Duodenal mucosa (tissue), 2 donors: ENCODE data around the gene PBOV1.

Experiments
- H3K27ac ChIP-seq: one replicate; pipeline ENCODE4 v1.7.0; 2013; ENCODE audit warnings: low read depth, low read length
- H3K27me3 ChIP-seq, 2 donors: one replicate each; pipeline ENCODE4 v1.7.0; 2013; ENCODE audit warnings: low read length in 2 of 2, control low read depth in 1 of 2; ENCODE audit not compliant: insufficient read depth in 2 of 2, control insufficient read depth in 1 of 2
- H3K36me3 ChIP-seq, 2 donors: one replicate each; pipeline ENCODE4 v1.7.0; 2013; ENCODE audit warnings: low read length in 2 of 2, control low read depth in 1 of 2; ENCODE audit not compliant: insufficient read depth in 2 of 2, control insufficient read depth in 1 of 2
- H3K4me1 ChIP-seq, 2 donors: one replicate each; pipeline ENCODE4 v1.7.0; 2013; ENCODE audit warnings: low read length in 2 of 2, control low read depth in 1 of 2; ENCODE audit not compliant: insufficient read depth in 2 of 2, control insufficient read depth in 1 of 2
- H3K4me3 ChIP-seq, 2 donors: one replicate each; pipeline ENCODE4 v1.7.0; 2013; ENCODE audit warnings: low read length in 2 of 2, low read depth in 1 of 2
- H3K9ac ChIP-seq, 2 donors: one replicate each; pipeline ENCODE4 v1.7.0; 2013; ENCODE audit warnings: low read length in 2 of 2, low read depth in 1 of 2
- H3K9me3 ChIP-seq, 2 donors: one replicate each; pipeline ENCODE4 v1.7.0; 2013; ENCODE audit warnings: low read length in 2 of 2, control low read depth in 1 of 2; ENCODE audit not compliant: control insufficient read depth in 1 of 2

Gene PBOV1

DNA sequence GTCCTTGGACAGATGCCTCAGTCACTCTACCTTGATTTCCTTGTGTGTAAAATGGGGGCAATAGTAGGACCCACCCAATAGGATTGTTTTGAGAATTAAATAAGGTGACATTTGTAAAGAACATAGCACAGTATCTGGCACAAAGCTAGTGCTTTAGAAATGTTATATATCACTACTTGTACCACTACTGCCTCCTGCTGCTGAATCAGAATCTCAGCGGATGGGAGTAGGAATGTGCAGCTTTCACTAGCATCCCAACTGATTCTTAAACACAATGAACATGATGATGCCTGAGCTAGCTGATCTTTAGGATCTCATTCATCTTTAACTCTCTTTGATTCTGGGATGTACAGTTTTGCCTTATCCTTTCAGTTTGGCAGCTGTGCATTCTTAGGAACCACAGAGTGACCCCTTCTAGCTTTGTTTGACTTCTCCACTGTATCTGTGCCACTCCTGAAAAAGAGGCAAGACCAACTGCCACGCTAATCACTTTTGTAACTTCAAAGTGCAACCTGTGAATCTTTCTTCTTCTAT lies 7.2 kb downstream of the PBOV1 start:
- H3K36me3 ChIP-seq: no peaks in the 10 kb centered on the region
- no peak overlapping the region for H3K27ac ChIP-seq
- no peak overlapping the region for H3K9ac ChIP-seq
- no peaks in the 10 kb centered on the region for H3K27me3 ChIP-seq
- H3K4me1 ChIP-seq: peaks cover 0 to 3% of the 10 kb centered on the region in 2 donors
- H3K4me3 ChIP-seq: no peak overlapping the region
- no peaks in the 10 kb centered on the region for H3K9me3 ChIP-seq

DNA sequence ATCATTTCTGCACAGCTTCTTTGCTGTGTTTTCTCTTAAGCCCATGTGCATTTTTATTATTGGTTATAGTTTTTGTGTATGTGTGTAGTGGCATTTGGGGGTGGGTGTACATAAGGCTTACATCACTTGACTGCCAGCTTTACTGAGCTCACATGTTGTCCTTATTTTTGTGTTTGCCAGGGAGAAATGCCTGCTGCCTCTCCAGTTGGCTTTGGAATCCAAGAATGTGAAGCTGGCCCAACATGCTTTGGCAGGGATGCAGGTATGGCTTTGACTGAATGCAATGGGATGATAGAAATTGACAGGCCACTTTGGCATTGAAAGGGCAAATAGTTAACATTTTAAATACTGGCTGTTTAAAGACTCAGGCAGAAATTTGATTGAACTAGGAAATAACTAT lies 11.4 kb downstream of the PBOV1 start:
- H3K27ac ChIP-seq: no peak overlapping the region
- H3K9ac ChIP-seq: no peak overlapping the region
- H3K4me3 ChIP-seq: no peak overlapping the region
- no peaks in the 10 kb centered on the region for H3K36me3 ChIP-seq
- H3K27me3 ChIP-seq: no peaks in the 10 kb centered on the region
- no peaks in the 10 kb centered on the region for H3K9me3 ChIP-seq
- H3K4me1 ChIP-seq: no peaks in the 10 kb centered on the region

DNA sequence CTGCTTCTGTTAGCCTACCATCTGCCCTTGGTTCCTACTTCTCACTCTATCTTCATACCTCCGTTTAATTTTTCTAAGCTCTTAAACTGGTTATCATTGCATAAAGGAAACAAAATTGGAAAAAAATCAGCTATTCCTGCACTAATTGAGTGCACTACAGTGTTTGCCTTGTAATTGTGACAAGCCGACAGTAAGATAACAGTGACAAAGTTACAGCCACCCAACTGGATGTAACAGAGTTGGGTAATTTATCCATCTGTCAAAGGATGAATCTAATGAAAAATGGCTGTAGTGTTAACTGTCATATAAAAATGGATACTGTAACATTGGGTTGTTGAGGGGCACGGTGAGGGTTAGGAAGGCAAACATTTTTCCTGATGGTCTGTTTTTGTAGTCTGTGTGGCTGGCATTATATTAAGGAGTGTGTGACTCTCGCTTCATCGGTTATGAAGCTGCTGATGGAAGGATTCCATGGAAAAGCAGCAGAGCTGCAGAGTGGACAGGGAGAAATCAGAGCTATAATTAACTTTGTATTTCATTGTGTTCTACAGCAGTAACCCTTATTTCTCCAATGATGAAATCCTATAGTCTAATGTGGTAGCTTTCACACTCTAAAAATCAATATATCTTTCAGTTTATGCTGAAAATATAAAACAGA lies 12.7 kb downstream of the PBOV1 start:
- no peak overlapping the region for H3K4me3 ChIP-seq
- no peaks in the 10 kb centered on the region for H3K36me3 ChIP-seq
- no peak overlapping the region for H3K9ac ChIP-seq
- no peaks in the 10 kb centered on the region for H3K9me3 ChIP-seq
- no peak overlapping the region for H3K27ac ChIP-seq
- H3K4me1 ChIP-seq: no peaks in the 10 kb centered on the region
- no peaks in the 10 kb centered on the region for H3K27me3 ChIP-seq

DNA sequence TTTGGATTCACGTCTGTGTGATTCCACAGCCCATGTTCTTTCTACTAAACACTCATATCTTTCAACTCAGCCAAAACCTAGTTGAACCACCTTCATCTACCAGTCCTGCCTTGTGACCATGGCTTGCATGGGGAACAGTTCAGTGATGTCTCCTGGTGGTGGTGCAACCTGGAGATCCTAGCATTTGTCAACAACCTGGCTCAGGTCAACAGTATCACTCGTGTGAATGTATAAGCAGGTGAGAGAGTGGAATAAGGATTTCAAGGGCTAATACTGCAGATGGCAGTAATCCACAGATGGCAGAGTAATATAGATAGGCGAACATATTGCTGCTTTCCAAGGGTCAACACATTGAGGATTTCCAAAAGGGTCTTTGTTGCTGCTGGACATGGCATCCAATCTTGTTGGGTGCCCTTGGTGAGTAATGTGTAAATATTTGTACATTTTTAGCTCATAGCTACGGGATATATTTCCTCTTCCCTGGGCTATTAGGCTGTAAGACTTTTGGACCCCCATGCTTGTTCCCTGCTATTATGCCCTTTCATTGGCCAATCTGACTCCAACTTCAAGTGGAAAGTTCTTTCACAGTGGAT lies 13.4 kb downstream of the PBOV1 start:
- Histone ChIP-seq H3K4me1 (no peaks in the 10 kb centered on the region), H3K9ac (no peak overlapping the region), H3K4me3 (no peak overlapping the region), H3K36me3 (no peaks in the 10 kb centered on the region), H3K27me3 (no peaks in the 10 kb centered on the region), H3K9me3 (no peaks in the 10 kb centered on the region), H3K27ac (no peak overlapping the region)

- Histone ChIP-seq H3K4me3 (no peak overlapping the region), H3K36me3 (no peaks in the 10 kb centered on the region), H3K9ac (no peak overlapping the region), H3K4me1 (no peaks in the 10 kb centered on the region), H3K27ac (no peak overlapping the region), H3K27me3 (no peaks in the 10 kb centered on the region), H3K9me3 (no peaks in the 10 kb centered on the region)
Measured at GRCh38 chr6:138204303-138204702, 14.0 kb downstream of the PBOV1 start.

DNA sequence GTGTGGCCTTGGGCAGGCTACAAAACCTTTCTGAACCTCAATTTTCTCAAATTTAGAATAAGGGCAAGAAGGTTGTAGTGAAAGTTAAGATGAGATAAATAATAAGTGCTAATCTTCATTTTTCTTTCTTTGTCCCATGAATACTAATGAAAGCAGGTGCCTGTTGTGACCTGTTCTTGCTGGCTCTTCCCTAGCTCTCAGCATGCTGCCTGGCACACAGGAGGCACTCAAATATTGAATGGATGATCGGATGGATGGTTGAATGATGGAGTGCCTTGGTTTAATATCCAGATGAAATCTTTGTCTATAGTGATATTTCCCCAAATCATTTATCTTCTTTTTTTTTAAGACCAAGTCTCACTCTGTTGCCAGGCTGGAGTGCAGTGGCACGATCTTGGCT lies 15.0 kb downstream of the PBOV1 start:
- no peak overlapping the region for H3K9ac ChIP-seq
- H3K4me1 ChIP-seq: no peaks in the 10 kb centered on the region
- no peaks in the 10 kb centered on the region for H3K27me3 ChIP-seq
- no peaks in the 10 kb centered on the region for H3K36me3 ChIP-seq
- no peaks in the 10 kb centered on the region for H3K9me3 ChIP-seq
- H3K27ac ChIP-seq: no peak overlapping the region
- no peak overlapping the region for H3K4me3 ChIP-seq

DNA sequence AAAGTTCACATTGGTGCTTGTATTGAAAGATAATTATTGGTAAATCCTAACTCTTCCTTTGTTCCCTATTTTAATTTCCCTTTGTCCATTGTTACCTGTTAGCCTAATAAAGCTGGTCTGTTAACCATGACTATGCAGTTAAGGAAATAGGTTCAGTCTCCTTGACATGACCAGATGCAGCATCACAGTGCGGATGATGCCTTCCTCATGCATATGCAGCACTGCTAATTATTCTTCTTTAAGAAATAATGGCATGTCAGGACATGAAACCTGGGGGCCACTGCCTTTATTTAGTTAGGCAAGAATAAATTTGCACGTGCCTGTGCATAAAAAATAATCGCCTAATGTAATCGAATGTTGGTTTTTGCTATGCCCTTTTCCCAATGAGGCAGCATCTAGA lies 16.5 kb downstream of the PBOV1 start:
- Histone ChIP-seq H3K9me3 (no peaks in the 10 kb centered on the region), H3K4me3 (no peak overlapping the region), H3K27me3 (no peaks in the 10 kb centered on the region), H3K4me1 (no peaks in the 10 kb centered on the region), H3K36me3 (no peaks in the 10 kb centered on the region), H3K27ac (no peak overlapping the region), H3K9ac (no peak overlapping the region)

DNA sequence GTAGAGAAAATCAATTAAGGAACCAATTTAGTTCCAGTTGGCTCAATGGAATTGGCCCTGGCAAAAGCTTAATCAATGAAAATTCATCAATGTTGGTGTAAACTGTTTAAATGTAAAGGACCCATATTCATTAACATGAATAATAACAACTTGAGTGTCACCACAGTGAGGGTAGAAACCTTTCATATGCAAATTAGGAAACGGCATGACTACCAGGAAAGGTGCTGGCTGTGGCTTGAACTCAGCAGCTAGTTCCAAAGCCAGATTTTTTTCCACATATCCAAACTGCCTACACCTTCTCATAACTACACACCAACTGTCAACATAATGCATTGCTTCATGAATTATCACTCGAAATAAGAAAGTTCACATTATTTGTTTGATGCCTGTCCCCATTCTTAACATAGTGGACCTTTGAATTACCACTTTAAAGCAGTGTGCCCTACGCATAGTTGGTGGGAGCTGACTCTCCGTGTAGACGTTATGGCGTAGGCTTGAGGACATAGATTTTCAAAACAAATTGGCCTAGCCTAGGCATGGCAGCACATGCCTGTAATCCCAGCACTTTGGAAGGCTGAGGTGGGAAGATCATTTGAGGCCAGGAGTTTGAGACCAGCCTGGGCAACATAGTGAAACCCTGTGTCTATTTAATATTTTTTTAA lies 19.7 kb downstream of the PBOV1 start:
- no peak overlapping the region for H3K27ac ChIP-seq
- H3K4me1 ChIP-seq: peaks cover 4 to 6% of the 10 kb centered on the region in 2 donors
- no peaks in the 10 kb centered on the region for H3K27me3 ChIP-seq
- no peak overlapping the region for H3K9ac ChIP-seq
- H3K4me3 ChIP-seq: no peak overlapping the region
- no peaks in the 10 kb centered on the region for H3K9me3 ChIP-seq
- H3K36me3 ChIP-seq: no peaks in the 10 kb centered on the region

DNA sequence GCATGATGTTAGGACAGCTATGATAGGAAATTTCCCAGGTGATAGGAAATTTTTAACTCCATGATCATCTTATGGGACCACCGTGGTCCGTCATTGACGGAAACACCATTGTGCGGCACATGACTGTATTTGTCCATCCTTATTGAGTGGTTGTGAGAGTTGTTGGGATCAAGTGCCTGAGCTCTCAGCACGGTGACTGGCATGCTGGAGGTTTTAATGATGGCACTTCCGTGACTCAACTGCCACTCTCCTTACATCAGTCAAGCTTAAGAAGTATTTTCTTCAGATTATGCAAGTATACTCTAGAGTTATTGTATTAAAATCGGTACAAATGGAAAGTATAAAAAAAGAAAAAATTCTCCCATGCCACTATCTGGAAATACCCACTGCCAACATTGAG lies 20.7 kb downstream of the PBOV1 start:
- Histone ChIP-seq H3K27ac (no peak overlapping the region), H3K9ac (no peak overlapping the region), H3K9me3 (no peaks in the 10 kb centered on the region), H3K4me3 (no peak overlapping the region), H3K4me1 (peaks cover 4 to 9% of the 10 kb centered on the region in 2 donors), H3K27me3 (no peaks in the 10 kb centered on the region), H3K36me3 (no peaks in the 10 kb centered on the region)

- Histone ChIP-seq H3K4me3 (no peak overlapping the region), H3K4me1 (peaks cover 4 to 9% of the 10 kb centered on the region in 2 donors), H3K9me3 (no peaks in the 10 kb centered on the region), H3K9ac (no peak overlapping the region), H3K36me3 (no peaks in the 10 kb centered on the region), H3K27me3 (no peaks in the 10 kb centered on the region), H3K27ac (no peak overlapping the region)
Measured at GRCh38 chr6:138196122-138196738, 22.1 kb downstream of the PBOV1 start.
